Kidney epithelial cell (primary cell): Measurements from ENCODE around the gene IKZF3. TPM values are rescaled to one million over a fixed set of nuclear protein-coding genes. Genes with fewer than 3 reads are reported as not detected.

Source experiments
- DNase-seq: peaks from one replicate; pipeline ENCODE4 v3.0.0-alpha.2; 2010; ENCODE audit warnings: low read depth
- H3K27me3 ChIP-seq: 2 replicates; pipeline ENCODE4 v1.6.0; 2011; ENCODE audit warnings: low read length; ENCODE audit not compliant: control insufficient read depth, insufficient read depth
- H3K36me3 ChIP-seq: 2 replicates; pipeline ENCODE4 v1.5.1; 2011; ENCODE audit warnings: low read length; ENCODE audit not compliant: control insufficient read depth, insufficient read depth
- H3K4me3 ChIP-seq: 2 replicates; pipeline ENCODE4 v1.5.1; 2011; ENCODE audit warnings: low read depth, mild to moderate bottlenecking, control low read depth, low read length
- CTCF ChIP-seq: IDR thresholded peaks from 2 replicates; pipeline ENCODE4 v1.5.1; 2011; ENCODE audit warnings: mild to moderate bottlenecking, moderate library complexity, low read length, control low read depth, inconsistent platforms; ENCODE audit not compliant: insufficient read depth, poor library complexity, severe bottlenecking
- total RNA-seq: library from RNA; depleted of rRNA; stranded (reverse); fragments of >200 nt; gene quantifications from 2 replicates; pipeline ENCODE4 v1.2.3, GENCODE V29; 2015

IKZF3 gene
- total RNA-seq, 1 donor from 2014 or later, result 0.17 TPM

DNA sequence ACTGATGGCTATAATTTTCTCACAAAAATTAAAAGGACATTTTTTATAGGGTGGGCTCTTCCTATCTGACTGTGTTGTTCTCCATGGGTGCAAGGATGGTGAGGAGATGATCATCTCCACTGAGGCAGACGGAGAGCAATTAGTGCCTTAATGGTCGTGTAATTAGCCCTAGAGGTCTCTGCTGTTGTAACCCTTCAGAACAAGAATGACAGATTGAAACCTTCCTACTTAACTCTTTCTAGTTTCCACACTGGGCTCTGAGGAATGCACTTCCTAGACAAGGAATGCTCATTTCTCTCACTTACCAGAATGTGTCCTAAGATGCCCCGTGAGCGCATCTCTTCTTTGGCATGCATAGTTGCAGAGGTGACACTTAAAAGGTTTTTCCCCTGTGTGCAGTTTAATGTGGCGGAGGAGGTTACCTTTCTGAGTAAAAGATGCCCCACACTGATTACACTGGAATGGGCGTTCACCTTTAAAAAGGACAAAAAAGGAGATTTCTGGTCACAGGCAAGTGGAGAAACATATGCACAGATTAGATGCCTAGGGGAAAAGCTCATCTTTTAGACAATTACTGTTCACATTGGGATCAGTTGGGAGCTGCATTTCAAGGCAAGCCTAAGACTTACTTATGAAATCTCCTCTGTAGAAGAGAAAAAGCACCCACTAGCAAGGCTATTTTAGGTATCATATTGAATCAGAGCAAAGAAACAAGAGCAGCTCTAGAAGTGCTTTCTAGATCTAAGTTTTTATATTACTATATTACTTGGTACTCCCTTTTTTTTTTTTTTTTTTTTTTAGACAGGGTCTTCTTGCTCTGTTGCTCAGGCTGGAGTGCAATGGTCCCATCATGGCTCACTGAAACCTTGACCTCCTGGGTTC lies 72.8 kb downstream of the IKZF3 start:
- TF ChIP-seq CTCF, result no peak
- H3K27me3 ChIP-seq, result no peaks in the 10 kb centered on the region
- H3K36me3 ChIP-seq, result no peaks in the 10 kb centered on the region
- no peak overlapping the region for H3K4me3 ChIP-seq
- no peak for DNase-seq

GRCh38 chr17:39787743-39788484 lies 76.2 kb downstream of the IKZF3 start:
- no peak for DNase-seq
- no peaks in the 10 kb centered on the region for H3K36me3 ChIP-seq
- peaks cover 2% of the 10 kb centered on the region for H3K27me3 ChIP-seq
- no peak for TF ChIP-seq CTCF
- H3K4me3 ChIP-seq, result no peak overlapping the region

GRCh38 chr17:39787041-39787440 lies 77.1 kb downstream of the IKZF3 start:
- TF ChIP-seq CTCF, result no peak
- Histone ChIP-seq H3K27me3 (peaks cover 2% of the 10 kb centered on the region), H3K36me3 (no peaks in the 10 kb centered on the region), H3K4me3 (no peak overlapping the region)
- no peak for DNase-seq

GRCh38 chr17:39782980-39783379 lies 81.1 kb downstream of the IKZF3 start:
- Histone ChIP-seq H3K27me3 (peaks cover 2% of the 10 kb centered on the region), H3K36me3 (no peaks in the 10 kb centered on the region), H3K4me3 (no peak overlapping the region)
- TF ChIP-seq CTCF, result no peak
- DNase-seq, result no peak

DNA sequence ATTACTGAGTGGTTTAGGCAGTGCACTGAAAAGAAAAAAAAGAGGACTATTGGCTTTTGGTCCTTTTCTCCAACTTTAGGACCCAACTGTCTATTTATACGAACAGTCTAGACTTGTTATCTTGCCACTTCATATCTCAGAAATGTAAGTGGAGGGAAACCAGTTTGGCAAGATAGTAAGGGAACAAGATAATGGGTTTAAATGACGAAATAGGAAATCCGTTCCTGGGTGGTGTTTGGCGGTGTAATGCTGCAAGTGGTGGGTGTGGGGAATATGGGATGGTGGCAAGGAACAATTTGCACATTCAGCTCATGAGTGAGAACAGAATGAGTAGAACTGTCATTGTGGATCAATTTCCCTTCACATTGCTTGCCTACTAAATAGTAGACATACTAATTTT lies 81.6 kb downstream of the IKZF3 start:
- DNase-seq, result no peak
- no peak for TF ChIP-seq CTCF
- peaks cover 2% of the 10 kb centered on the region for H3K27me3 ChIP-seq
- H3K4me3 ChIP-seq, result no peak overlapping the region
- H3K36me3 ChIP-seq, result no peaks in the 10 kb centered on the region
